AG04450 (cell line): ENCODE data around the gene FAM13A. TPM values are rescaled to one million over a fixed set of nuclear protein-coding genes. Genes with fewer than 3 reads are reported as not detected.

Experiments
- CTCF ChIA-PET: fragments of 300-600, 350-600 bp; formaldehyde crosslinking; extraction: SDS; loops from one replicate; lab custom pipeline; 2022; ENCODE audit warnings: antibody characterized with exemption, inconsistent platforms; lab: Charles Lee
- POLR2A ChIA-PET: fragments of 350-600 bp; formaldehyde crosslinking; extraction: SDS; loops from one replicate; lab custom pipeline; 2021; ENCODE audit warnings: antibody characterized with exemption, inconsistent platforms; lab: Yijun Ruan, JAX
- DNase-seq: peaks from one replicate; pipeline ENCODE4 v3.0.0-alpha.2; 2011; ENCODE audit warnings: low read depth, low spot score
- H3K27ac ChIP-seq: one replicate; pipeline ENCODE4 v1.5.1; 2012; ENCODE audit warnings: low read depth, low read length, control low read depth
- H3K27me3 ChIP-seq: one replicate; pipeline ENCODE4 v1.6.0; 2012; ENCODE audit warnings: low read length; ENCODE audit not compliant: control insufficient read depth, insufficient read depth
- H3K4me3 ChIP-seq: 2 replicates; pipeline ENCODE4 v1.5.1; 2011; ENCODE audit warnings: mild to moderate bottlenecking, low read depth, low read length, control low read depth
- H3K9me3 ChIP-seq: 2 replicates; pipeline ENCODE4 v1.5.1; 2012; ENCODE audit warnings: low read length; ENCODE audit not compliant: control insufficient read depth, insufficient read depth
- CTCF ChIP-seq: IDR thresholded peaks from 2 replicates; pipeline ENCODE4 v1.5.1; 2011; ENCODE audit warnings: low read depth, low read length, control low read depth, inconsistent platforms
- polyA plus RNA-seq: library from polyadenylated mRNA; depleted of rRNA; stranded (reverse); fragments of >200 nt; gene quantifications from 2 replicates; pipeline ENCODE4 v1.2.3, GENCODE V29; 2011

The FAM13A gene
- polyA plus RNA-seq, 1 experiment: 27.6 TPM

GRCh38 chr4:88900432-88900831 lies 156.6 kb downstream of the FAM13A start:
- no peaks in the 10 kb centered on the region for H3K27me3 ChIP-seq
- TF ChIP-seq CTCF: no peak
- ChIA-PET CTCF (interaction anchor here (1.0 kb wide), 1 partner anchor 96 kb away, joined by 3 read pairs; no protein-coding TSS in a partner anchor), POLR2A (no interaction called here)
- DNase-seq: peak; percentile 36
- no peaks in the 10 kb centered on the region for H3K9me3 ChIP-seq
- H3K4me3 ChIP-seq: no peak overlapping the region
- H3K27ac ChIP-seq: no peak overlapping the region

DNA sequence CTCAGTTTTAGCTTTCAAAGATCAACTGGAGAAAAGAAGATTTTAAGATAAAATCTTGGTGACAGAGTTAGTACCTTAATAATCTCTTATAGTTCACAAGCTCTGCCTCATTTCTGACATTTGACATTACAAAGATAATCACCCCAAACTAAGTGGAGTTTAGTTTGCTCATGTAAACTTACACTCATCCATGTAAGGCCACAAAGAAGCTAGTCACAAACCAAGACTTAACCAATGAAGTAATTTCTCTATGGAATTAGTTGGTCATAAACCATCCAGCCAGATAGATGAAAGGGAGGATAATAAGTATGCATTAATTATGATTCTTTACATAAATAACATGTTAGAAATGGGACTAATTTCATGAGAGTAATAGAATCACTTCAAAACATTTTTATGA lies 159.2 kb downstream of the FAM13A start:
- no peak for TF ChIP-seq CTCF
- H3K4me3 ChIP-seq: no peak overlapping the region
- H3K27me3 ChIP-seq: no peaks in the 10 kb centered on the region
- CTCF ChIA-PET: interaction anchor here (1.3 kb wide), 1 partner anchor 9 kb away, joined by 3 read pairs; no protein-coding TSS in a partner anchor
- no peaks in the 10 kb centered on the region for H3K9me3 ChIP-seq
- DNase-seq: no peak
- POLR2A ChIA-PET: no interaction called here
- no peak overlapping the region for H3K27ac ChIP-seq

GRCh38 chr4:88897180-88897579 lies 159.8 kb downstream of the FAM13A start:
- ChIA-PET CTCF (no interaction called here), POLR2A (no interaction called here)
- DNase-seq: no peak

GRCh38 chr4:88893961-88894360 lies 163.0 kb downstream of the FAM13A start:
- H3K27me3 ChIP-seq: no peaks in the 10 kb centered on the region

More at GRCh38 chr4:88897180-88897579, 159.8 kb downstream of the FAM13A start:
- Histone ChIP-seq H3K4me3 (no peak overlapping the region), H3K27me3 (no peaks in the 10 kb centered on the region), H3K27ac (no peak overlapping the region), H3K9me3 (no peaks in the 10 kb centered on the region)
- TF ChIP-seq CTCF: no peak

GRCh38 chr4:88892646-88893045 lies 164.3 kb downstream of the FAM13A start:
- Histone ChIP-seq H3K9me3 (no peaks in the 10 kb centered on the region), H3K27me3 (no peaks in the 10 kb centered on the region), H3K27ac (no peak overlapping the region), H3K4me3 (no peak overlapping the region)
- ChIA-PET POLR2A (no interaction called here), CTCF (interaction anchor here (0.7 kb wide), 1 partner anchor 96 kb away, joined by 4 read pairs; no protein-coding TSS in a partner anchor)
- no peak for TF ChIP-seq CTCF
- no peak for DNase-seq

More at GRCh38 chr4:88893961-88894360, 163.0 kb downstream of the FAM13A start:
- ChIA-PET CTCF (no interaction called here), POLR2A (no interaction called here)
- Histone ChIP-seq H3K9me3 (no peaks in the 10 kb centered on the region), H3K4me3 (no peak overlapping the region), H3K27ac (no peak overlapping the region)
- TF ChIP-seq CTCF: no peak
- DNase-seq: no peak
